Measurements from ENCODE around the gene HOXD11. TPM values are rescaled to one million over a fixed set of nuclear protein-coding genes. Genes with fewer than 3 reads are reported as not detected.
A peak's percentile ranks its signal among the peaks of the same experiment; 100 is the strongest.

The HOXD11 gene
- total RNA-seq, 1 donor from 2014 or later: not detected

DNA sequence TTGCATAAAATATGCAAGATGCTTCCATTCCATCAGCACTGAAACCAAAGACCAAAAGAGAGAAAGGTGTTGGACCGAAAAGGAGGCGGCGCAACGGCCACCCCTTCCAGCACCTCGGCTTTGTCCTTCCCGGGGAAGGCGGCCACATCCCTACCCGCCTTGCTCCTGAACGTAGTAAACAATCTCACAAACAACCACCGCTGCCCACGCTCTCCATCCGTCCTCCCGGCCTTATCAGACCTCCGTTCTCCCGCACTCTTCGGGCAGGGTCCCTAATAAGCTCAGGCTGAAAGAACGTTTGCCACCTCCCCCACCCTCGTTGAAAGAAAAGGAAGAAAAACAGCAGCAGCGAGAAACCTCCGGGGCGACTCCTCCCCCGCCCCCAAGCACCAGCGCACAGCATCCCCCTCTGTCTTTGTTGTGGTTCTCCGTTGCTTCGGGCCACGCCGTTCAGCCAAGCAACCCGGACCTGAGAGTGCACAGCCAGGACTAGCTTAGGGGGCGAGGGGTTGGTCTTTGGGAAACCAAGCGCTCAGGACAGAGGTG is 27.7 kb upstream of the HOXD11 start:
- peak overlapping the region; percentile 87 for H3K4me3 Mint-ChIP-seq (ENCODE audit: unreplicated experiment)
- no peaks in the 10 kb centered on the region for H3K9me3 Mint-ChIP-seq (ENCODE audit: unreplicated experiment)
- peaks cover 36% of the 10 kb centered on the region for H3K27me3 Mint-ChIP-seq (ENCODE audit: unreplicated experiment)
- no peak overlapping the region for H3K27ac Mint-ChIP-seq (ENCODE audit: unreplicated experiment)
- no peak for DNase-seq (ENCODE audit: low spot score)
- H3K36me3 Mint-ChIP-seq (ENCODE audit: low read depth, unreplicated experiment): no peaks in the 10 kb centered on the region
- TF ChIP-seq, protein P1, sequence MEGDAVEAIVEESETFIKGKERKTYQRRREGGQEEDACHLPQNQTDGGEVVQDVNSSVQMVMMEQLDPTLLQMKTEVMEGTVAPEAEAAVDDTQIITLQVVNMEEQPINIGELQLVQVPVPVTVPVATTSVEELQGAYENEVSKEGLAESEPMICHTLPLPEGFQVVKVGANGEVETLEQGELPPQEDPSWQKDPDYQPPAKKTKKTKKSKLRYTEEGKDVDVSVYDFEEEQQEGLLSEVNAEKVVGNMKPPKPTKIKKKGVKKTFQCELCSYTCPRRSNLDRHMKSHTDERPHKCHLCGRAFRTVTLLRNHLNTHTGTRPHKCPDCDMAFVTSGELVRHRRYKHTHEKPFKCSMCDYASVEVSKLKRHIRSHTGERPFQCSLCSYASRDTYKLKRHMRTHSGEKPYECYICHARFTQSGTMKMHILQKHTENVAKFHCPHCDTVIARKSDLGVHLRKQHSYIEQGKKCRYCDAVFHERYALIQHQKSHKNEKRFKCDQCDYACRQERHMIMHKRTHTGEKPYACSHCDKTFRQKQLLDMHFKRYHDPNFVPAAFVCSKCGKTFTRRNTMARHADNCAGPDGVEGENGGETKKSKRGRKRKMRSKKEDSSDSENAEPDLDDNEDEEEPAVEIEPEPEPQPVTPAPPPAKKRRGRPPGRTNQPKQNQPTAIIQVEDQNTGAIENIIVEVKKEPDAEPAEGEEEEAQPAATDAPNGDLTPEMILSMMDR (IDR thresholded peaks at IDR 0.05; ENCODE audit: unreplicated experiment): no peak
- H3K4me1 Mint-ChIP-seq (ENCODE audit: unreplicated experiment): peaks cover 30% of the 10 kb centered on the region

DNA sequence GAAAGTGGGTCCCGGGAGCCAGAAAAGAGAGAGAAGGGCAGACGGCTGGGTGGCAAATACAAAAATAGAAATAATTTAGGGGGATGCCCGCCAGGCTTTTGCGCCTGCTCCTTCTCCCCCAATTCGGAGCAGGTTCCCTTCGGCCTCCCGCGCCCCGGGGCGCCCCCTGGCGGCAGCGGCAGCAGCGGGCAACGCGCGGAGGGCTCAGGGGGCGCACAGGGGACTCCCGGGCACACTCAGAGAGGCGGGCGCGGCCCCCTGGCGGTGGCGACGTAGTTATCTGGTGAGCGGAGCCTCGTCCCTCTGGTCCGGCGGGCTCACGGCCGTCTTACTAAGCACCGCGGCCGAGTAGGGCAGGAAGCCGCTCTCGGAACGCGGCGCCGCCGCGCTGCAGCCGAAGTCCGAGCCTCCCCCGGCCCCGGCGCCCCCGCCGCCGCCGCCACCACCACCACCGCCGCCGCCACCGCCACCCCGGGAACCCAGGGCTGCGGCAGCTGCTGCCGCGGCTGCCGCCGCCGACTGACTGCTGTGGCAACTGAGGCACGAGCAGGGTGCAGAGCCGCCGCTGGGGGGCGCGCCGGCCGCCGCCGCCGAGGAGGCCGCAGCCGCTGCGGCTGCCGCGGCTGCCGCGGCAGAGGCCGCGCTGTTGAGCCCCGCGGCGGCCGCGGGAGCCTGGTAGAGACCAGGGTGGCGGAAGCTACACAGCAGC is 27.1 kb upstream of the HOXD11 start:
- H3K36me3 Mint-ChIP-seq (ENCODE audit: low read depth, unreplicated experiment): no peaks in the 10 kb centered on the region
- peak overlapping the region; percentile 87 for H3K4me3 Mint-ChIP-seq (ENCODE audit: unreplicated experiment)
- peak; percentile 90 for DNase-seq (ENCODE audit: low spot score)
- TF ChIP-seq, protein P1 (IDR thresholded peaks at IDR 0.05; ENCODE audit: unreplicated experiment): peak; percentile 99
- peaks cover 42% of the 10 kb centered on the region for H3K27me3 Mint-ChIP-seq (ENCODE audit: unreplicated experiment)
- H3K27ac Mint-ChIP-seq (ENCODE audit: unreplicated experiment): no peak overlapping the region
- peaks cover 33% of the 10 kb centered on the region for H3K4me1 Mint-ChIP-seq (ENCODE audit: unreplicated experiment)
- no peaks in the 10 kb centered on the region for H3K9me3 Mint-ChIP-seq (ENCODE audit: unreplicated experiment)

DNA sequence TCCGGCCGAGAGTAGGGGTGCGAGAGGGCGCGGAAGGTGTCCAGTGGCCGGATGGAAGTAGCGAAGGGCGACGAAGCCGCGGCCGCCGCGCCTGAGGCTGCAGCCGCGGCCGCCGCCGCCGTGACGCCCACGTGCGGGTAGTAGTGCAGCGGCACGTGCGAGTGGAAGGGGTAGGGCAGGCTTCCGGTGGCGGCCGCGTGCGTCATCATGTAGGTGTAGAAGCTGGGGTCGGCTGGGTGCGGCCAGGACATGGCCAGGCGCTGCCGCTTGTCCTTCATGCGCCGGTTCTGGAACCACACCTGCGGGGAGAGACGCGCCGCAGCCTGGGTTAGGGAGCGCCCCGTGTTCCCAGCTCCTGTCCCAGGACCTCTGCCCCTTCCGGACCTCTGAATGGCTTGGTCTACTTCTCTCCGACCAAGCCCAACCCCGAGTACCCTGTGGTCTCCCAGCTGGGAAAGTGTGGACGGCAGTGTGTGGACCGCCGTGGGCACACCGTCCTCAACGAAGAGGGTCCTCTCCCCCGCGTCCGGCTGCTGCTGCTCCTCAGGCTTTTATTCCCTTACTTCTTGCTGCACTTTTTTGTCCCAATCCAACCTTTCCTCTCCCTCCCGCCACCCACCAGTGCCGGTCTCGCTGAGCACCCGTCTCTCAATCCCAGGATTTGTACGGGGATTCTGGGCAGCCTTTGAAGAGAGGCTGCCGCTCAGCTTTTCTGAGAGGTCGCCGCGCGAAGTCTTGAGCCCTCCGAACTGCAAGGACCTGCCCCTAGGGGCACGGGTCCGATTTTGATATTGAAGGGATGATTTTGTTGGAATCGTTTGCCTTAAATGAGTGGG is 26.3 kb upstream of the HOXD11 start:
- Mint-ChIP-seq H3K9me3 (ENCODE audit: unreplicated experiment) (no peaks in the 10 kb centered on the region), H3K36me3 (ENCODE audit: low read depth, unreplicated experiment) (no peaks in the 10 kb centered on the region), H3K27me3 (ENCODE audit: unreplicated experiment) (peaks cover 45% of the 10 kb centered on the region), H3K4me3 (ENCODE audit: unreplicated experiment) (no peak overlapping the region), H3K4me1 (ENCODE audit: unreplicated experiment) (peaks cover 32% of the 10 kb centered on the region), H3K27ac (ENCODE audit: unreplicated experiment) (no peak overlapping the region)
- TF ChIP-seq, protein P1 (IDR thresholded peaks at IDR 0.05; ENCODE audit: unreplicated experiment): no peak
- peak; percentile 8 for DNase-seq (ENCODE audit: low spot score)

DNA sequence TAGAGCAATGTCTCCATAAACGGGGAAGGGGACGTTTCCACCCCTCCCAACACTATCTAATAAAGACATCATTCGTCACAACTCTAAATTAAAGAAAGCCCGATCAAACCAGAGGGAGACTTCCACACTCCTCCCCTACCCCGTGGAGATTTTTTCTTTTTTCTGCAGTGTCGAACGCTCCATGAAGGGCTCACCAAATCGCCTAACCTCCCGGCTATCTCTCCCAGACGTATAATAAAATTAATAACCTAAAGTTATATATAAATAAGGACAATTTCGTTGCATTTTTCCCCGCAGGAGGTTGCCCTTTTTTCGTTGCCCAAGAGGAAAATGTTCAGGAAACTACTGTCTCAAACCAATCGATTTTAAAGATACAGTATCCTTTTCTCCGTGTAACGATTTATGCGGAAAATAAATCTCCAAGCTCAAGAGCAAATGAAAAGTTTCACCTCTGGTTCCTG is 25.7 kb upstream of the HOXD11 start:
- H3K9me3 Mint-ChIP-seq (ENCODE audit: unreplicated experiment): no peaks in the 10 kb centered on the region
- H3K36me3 Mint-ChIP-seq (ENCODE audit: low read depth, unreplicated experiment): no peaks in the 10 kb centered on the region
- peaks cover 32% of the 10 kb centered on the region for H3K4me1 Mint-ChIP-seq (ENCODE audit: unreplicated experiment)
- peaks cover 45% of the 10 kb centered on the region for H3K27me3 Mint-ChIP-seq (ENCODE audit: unreplicated experiment)
- no peak for DNase-seq (ENCODE audit: low spot score)
- no peak overlapping the region for H3K4me3 Mint-ChIP-seq (ENCODE audit: unreplicated experiment)
- TF ChIP-seq, protein P1 (IDR thresholded peaks at IDR 0.05; ENCODE audit: unreplicated experiment): no peak
- no peak overlapping the region for H3K27ac Mint-ChIP-seq (ENCODE audit: unreplicated experiment)
